WTC11 (cell line): ENCODE measurements around the gene MACROD2.

Experiments used
- CTCF ChIP-seq: fragments of 200-600 bp; IDR thresholded peaks from 2 replicates; pipeline ENCODE4 v1.8.0; 2022; ENCODE audit warnings: antibody characterized with exemption
- ESRRA ChIP-seq: sonication (generic); formaldehyde crosslinking; IDR thresholded peaks from 2 replicates; pipeline ENCODE4 v1.8.1; 2022; ENCODE audit warnings: mild to moderate bottlenecking, missing genetic modification reagents, borderline replicate concordance
- IRF2 ChIP-seq: sonication (generic); formaldehyde crosslinking; IDR thresholded peaks from 2 replicates; pipeline ENCODE4 v1.8.0; 2022; ENCODE audit warnings: low read depth, missing genetic modification reagents, borderline replicate concordance
- MAX ChIP-seq: sonication (generic); formaldehyde crosslinking; IDR thresholded peaks from 2 replicates; pipeline ENCODE4 v1.8.0; 2022; ENCODE audit warnings: mild to moderate bottlenecking, missing genetic modification reagents
- MYBL2 ChIP-seq: sonication (generic); formaldehyde crosslinking; IDR thresholded peaks from 2 replicates; pipeline ENCODE4 v1.8.1; 2023; ENCODE audit warnings: mild to moderate bottlenecking, moderate library complexity, missing genetic modification reagents
- PRDM15 ChIP-seq: sonication (generic); formaldehyde crosslinking; IDR thresholded peaks from 2 replicates; pipeline ENCODE4 v1.8.0; 2022; ENCODE audit warnings: missing genetic modification reagents
- SOX15 ChIP-seq: fragments of 250-450 bp; sonication (Bioruptor Pico); IDR thresholded peaks from 2 replicates; pipeline ENCODE4 v1.9.0; 2021; ENCODE audit warnings: mild to moderate bottlenecking
- TP53 ChIP-seq: sonication (generic); formaldehyde crosslinking; IDR thresholded peaks from 2 replicates; pipeline ENCODE4 v1.8.1; 2023; ENCODE audit warnings: mild to moderate bottlenecking, missing genetic modification reagents
- ZNF263 ChIP-seq: sonication (generic); formaldehyde crosslinking; IDR thresholded peaks from 2 replicates; pipeline ENCODE4 v1.8.1; 2022; ENCODE audit warnings: low read depth, mild to moderate bottlenecking, moderate library complexity, missing genetic modification reagents
- ZNF317 ChIP-seq: sonication (generic); formaldehyde crosslinking; IDR thresholded peaks from 2 replicates; pipeline ENCODE4 v1.8.1; 2023; ENCODE audit warnings: low read depth, mild to moderate bottlenecking, moderate library complexity, missing genetic modification reagents, borderline replicate concordance

DNA sequence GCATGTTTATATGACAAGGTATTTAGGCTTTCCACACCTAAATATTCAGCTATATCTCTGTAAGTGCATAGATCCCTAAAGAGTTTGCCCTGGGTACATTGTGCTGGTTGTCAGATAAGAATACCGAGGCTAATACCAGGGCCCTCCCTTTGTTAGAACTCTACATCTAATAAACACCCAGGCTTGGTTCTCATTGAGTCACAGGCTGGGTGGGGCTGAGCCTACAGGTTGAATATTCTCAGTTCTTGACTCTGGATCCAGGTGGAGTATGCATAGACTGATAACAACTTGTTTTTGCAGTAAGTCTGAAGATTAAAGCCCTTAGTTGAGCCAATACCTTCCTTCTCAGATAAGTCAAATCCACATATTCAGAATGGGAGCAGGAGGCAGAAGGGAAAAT lies 654.3 kb downstream of the MACROD2 start:
- TF ChIP-seq MYBL2 (CRISPR knock-in tag), result no peak
- TF ChIP-seq MAX, result no peak
- TF ChIP-seq IRF2, result no peak
- TF ChIP-seq SOX15 (CRISPR knock-in tag), result no peak
- no peak for TF ChIP-seq CTCF
- no peak for TF ChIP-seq ZNF263 (CRISPR knock-in tag)
- TF ChIP-seq PRDM15 (CRISPR knock-in tag), result no peak
- no peak for TF ChIP-seq TP53 (CRISPR knock-in tag)
- no peak for TF ChIP-seq ESRRA (CRISPR knock-in tag)
- no peak for TF ChIP-seq ZNF317
